Activated naive CD8-positive, alpha-beta T cell treated with anti-CD3 and anti-CD28 coated beads, Interleukin-2, amount 50 U/mL, for 24 hours (primary cell): ENCODE results near the gene ZMYM4.

Experiments used
- ATAC-seq: fragments of 150-1000 bp; cut with Tn5 transposase; one replicate; pipeline ENCODE4 v1.10.0; 2021
- DNase-seq: peaks from one replicate; pipeline ENCODE4 v3.0.0; 2021
- H3K27ac Mint-ChIP-seq: one replicate; pipeline ENCODE4 v1.8.0; 2021; ENCODE audit warnings: mild to moderate bottlenecking, mixed read lengths
- H3K27me3 Mint-ChIP-seq: one replicate; pipeline ENCODE4 v1.8.0; 2021; ENCODE audit warnings: mixed read lengths
- H3K36me3 Mint-ChIP-seq: one replicate; pipeline ENCODE4 v1.8.0; 2021; ENCODE audit warnings: low read depth, mixed read lengths
- H3K4me1 Mint-ChIP-seq: one replicate; pipeline ENCODE4 v1.8.0; 2021; ENCODE audit warnings: mixed read lengths
- H3K4me3 Mint-ChIP-seq: one replicate; pipeline ENCODE4 v1.8.0; 2021; ENCODE audit warnings: mild to moderate bottlenecking, moderate library complexity, mixed read lengths
- H3K9me3 Mint-ChIP-seq: one replicate; pipeline ENCODE4 v1.8.0; 2021; ENCODE audit warnings: mixed read lengths

The ZMYM4 gene

DNA sequence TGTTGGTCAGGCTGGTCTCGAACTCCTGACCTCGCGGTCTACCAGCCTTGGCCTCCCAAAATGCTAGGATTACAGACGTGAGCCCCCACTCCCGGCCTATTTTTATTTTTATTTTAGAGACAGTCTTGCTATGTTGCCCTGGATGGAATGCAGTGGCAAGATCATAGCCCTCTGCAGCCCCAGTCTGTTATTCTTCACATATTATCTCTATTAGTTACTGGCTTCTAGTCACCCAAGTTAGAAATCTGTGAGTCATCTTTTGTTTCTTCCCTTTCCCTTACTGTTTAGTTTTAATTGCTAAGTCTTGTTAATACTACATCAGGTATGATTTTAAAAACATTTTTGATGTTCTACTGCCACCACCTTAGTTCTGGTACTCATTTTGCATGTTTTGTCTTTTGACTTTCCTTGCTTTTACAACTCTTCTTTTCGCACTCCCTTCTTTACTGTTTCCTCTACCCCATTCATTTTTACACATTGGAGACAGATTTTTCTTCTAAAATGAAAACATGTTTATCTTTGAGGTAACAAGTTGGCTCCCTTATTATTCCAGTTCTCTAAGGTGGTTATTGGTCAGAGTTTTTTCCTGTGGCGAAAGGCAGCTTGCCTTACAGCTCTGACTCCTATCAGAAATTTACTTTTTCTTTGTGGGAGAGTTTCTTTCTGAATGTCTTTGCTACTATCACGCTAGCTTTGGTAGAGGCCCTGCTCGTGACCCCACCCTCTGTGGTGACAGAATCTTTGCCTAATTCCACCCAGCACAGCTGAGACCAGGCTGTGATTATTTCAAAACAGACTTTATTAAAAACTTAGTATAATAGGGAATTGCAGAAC is 19.5 kb downstream of the ZMYM4 start:
- ATAC-seq = no peak
- no peak overlapping the region for H3K4me3 Mint-ChIP-seq
- peaks cover 30% of the 10 kb centered on the region for H3K4me1 Mint-ChIP-seq

GRCh38 chr1:35288761-35289160 is 20.3 kb downstream of the ZMYM4 start:
- DNase-seq (no peak), ATAC-seq (no peak)
- no peak overlapping the region for H3K27ac Mint-ChIP-seq
- peaks cover 3% of the 10 kb centered on the region for H3K9me3 Mint-ChIP-seq
- no peak overlapping the region for H3K4me3 Mint-ChIP-seq
- H3K4me1 Mint-ChIP-seq = peaks cover 30% of the 10 kb centered on the region
- H3K36me3 Mint-ChIP-seq = peaks cover 19% of the 10 kb centered on the region
- H3K27me3 Mint-ChIP-seq = no peaks in the 10 kb centered on the region

More for the DNA sequence above, 19.5 kb downstream of the ZMYM4 start:
- Mint-ChIP-seq H3K27me3 (no peaks in the 10 kb centered on the region), H3K9me3 (peaks cover 3% of the 10 kb centered on the region), H3K36me3 (peaks cover 21% of the 10 kb centered on the region), H3K27ac (no peak overlapping the region)
- DNase-seq = no peak

- no peak for DNase-seq
- Mint-ChIP-seq H3K36me3 (peaks cover 6% of the 10 kb centered on the region), H3K4me3 (no peak overlapping the region), H3K9me3 (no peaks in the 10 kb centered on the region), H3K4me1 (peaks cover 21% of the 10 kb centered on the region), H3K27me3 (no peaks in the 10 kb centered on the region), H3K27ac (no peak overlapping the region)
- ATAC-seq = no peak
These were observed 21.9 kb downstream of the ZMYM4 start for GRCh38 chr1:35290452-35290851.

DNA sequence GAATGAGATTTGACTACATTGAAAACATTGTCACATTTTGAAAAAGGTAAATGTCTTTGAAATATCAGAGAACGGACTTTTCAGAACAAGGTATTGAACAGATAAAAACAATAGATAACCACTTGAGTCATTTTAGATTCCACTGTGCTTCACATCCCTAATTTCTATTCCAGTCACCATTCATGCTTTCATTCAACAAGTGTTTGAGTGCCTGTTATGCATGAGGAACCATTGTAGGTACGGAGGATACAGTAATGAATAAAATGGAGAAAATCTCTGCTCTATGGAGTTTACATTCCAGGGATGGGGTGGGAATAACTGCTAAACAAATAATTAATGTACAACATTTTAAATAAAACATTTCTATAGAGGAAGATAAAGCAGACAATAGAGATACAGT is 26.3 kb downstream of the ZMYM4 start:
- H3K27ac Mint-ChIP-seq = no peak overlapping the region

GRCh38 chr1:35297886-35298285 is 29.4 kb downstream of the ZMYM4 start:
- Mint-ChIP-seq H3K27me3 (no peaks in the 10 kb centered on the region), H3K9me3 (no peaks in the 10 kb centered on the region), H3K4me1 (peaks cover 6% of the 10 kb centered on the region), H3K4me3 (no peak overlapping the region), H3K27ac (no peak overlapping the region), H3K36me3 (peaks cover 6% of the 10 kb centered on the region)
- ATAC-seq (no peak), DNase-seq (no peak)

More for the DNA sequence above, 26.3 kb downstream of the ZMYM4 start:
- H3K36me3 Mint-ChIP-seq = peaks cover 4% of the 10 kb centered on the region
- H3K9me3 Mint-ChIP-seq = no peaks in the 10 kb centered on the region
- peaks cover 6% of the 10 kb centered on the region for H3K4me1 Mint-ChIP-seq
- ATAC-seq = no peak
- no peak for DNase-seq
- H3K4me3 Mint-ChIP-seq = no peak overlapping the region
- H3K27me3 Mint-ChIP-seq = no peaks in the 10 kb centered on the region

DNA sequence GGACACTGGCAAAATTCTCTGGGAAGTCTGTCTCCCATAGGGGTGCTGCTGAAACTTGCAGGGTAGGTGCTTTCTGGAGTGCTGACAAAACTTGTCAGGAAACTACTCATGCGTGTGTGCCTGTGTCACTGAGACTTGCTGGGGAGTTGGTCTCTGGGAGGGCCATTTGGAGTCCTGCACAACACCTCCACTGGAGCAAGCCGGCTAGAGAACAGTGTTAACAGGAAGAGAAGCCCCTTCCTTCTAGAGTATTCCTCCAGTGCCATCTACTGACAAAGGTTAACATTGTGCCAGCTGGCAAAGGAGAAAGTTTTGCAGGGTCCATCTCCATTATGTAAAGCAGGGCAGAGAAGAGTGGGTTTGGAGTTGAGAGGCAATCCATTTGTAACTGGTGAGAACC is 30.0 kb downstream of the ZMYM4 start:
- ATAC-seq (no peak), DNase-seq (peak; percentile 4)
- Mint-ChIP-seq H3K27ac (no peak overlapping the region), H3K4me1 (peaks cover 6% of the 10 kb centered on the region), H3K9me3 (no peaks in the 10 kb centered on the region), H3K4me3 (no peak overlapping the region), H3K36me3 (peaks cover 6% of the 10 kb centered on the region), H3K27me3 (no peaks in the 10 kb centered on the region)

DNA sequence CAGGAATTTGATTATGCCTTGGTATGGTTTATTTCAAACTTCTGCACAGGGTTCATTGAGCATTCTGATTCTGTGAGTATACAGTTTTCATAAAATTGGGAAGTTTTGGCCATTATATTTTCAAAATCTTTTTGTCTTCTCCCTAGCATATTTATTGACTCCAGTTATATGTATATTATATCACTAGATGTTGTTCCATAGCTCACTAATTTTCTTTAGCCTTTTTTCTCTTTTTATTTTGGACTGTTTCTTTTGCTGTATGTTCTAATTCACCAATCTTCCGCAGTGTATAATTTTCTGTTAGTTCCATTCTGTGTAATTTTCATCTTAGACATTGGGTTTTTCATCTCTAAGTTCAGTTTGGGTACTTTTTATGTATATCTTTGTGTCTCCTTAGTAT is 31.9 kb downstream of the ZMYM4 start:
- Mint-ChIP-seq H3K27me3 (no peaks in the 10 kb centered on the region), H3K27ac (no peak overlapping the region), H3K4me3 (no peak overlapping the region), H3K36me3 (peaks cover 5% of the 10 kb centered on the region), H3K9me3 (no peaks in the 10 kb centered on the region), H3K4me1 (peaks cover 6% of the 10 kb centered on the region)
- no peak for DNase-seq
- ATAC-seq = no peak

DNA sequence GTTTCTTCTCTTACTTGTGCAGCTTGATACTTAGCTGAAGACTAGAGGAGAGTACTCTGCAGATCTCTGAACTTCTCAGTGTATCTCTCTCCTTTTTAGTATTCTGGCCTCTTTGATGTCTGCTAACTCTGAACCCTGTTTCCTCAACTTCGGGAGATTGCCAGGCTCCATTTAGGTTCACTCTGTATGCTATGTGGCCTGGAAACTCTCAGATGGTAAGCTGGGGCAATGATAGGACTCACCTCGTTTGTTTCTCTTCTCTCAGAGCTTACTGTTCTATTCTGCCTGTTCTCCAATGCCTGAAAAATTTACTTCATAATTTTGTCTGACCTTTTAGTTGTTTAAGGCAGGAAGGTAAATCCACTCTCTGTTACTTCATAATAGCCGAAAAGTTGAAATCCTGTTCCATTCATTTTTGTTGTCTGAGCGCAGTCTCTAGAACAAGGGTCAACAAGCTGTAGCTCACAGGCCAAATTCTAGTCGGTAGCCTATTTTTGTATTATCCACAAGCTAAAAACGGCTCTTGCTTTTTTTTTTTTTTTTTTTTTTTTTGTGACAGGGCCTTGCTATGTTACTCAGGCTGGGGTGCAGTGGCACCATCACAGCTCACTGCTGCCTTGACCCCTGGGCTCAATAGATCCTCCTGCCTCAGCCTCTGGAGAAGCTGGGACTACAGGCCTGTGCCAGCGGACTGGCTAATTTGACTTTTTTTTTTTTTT is 33.3 kb downstream of the ZMYM4 start:
- Mint-ChIP-seq H3K36me3 (peaks cover 6% of the 10 kb centered on the region), H3K9me3 (no peaks in the 10 kb centered on the region), H3K27ac (no peak overlapping the region), H3K4me3 (no peak overlapping the region), H3K4me1 (peaks cover 6% of the 10 kb centered on the region), H3K27me3 (no peaks in the 10 kb centered on the region)
- DNase-seq (no peak), ATAC-seq (no peak)

DNA sequence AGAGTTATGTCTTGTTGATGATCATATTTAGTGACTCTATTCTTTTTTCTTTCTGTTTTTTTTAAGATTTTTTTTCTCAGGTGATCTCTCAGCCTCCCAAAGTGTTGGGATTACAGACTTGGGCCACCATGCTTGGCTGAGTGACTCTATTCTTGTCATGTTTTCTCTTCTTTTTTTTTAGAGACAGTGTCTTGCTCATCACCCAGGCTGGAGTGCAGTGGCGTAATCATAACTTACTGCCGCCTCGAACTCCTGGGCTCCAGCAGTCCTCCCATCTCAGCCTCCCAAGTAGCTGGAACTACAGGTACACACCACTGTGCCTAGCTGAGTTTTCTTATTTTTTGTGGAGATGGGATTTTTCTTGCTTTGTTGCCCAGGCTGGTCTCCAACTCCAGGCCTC is 36.9 kb downstream of the ZMYM4 start:
- peaks cover 2% of the 10 kb centered on the region for H3K4me1 Mint-ChIP-seq
- no peak for ATAC-seq
- no peak for DNase-seq
- no peak overlapping the region for H3K4me3 Mint-ChIP-seq
- no peaks in the 10 kb centered on the region for H3K27me3 Mint-ChIP-seq
- peaks cover 6% of the 10 kb centered on the region for H3K36me3 Mint-ChIP-seq
- no peaks in the 10 kb centered on the region for H3K9me3 Mint-ChIP-seq
- no peak overlapping the region for H3K27ac Mint-ChIP-seq

DNA sequence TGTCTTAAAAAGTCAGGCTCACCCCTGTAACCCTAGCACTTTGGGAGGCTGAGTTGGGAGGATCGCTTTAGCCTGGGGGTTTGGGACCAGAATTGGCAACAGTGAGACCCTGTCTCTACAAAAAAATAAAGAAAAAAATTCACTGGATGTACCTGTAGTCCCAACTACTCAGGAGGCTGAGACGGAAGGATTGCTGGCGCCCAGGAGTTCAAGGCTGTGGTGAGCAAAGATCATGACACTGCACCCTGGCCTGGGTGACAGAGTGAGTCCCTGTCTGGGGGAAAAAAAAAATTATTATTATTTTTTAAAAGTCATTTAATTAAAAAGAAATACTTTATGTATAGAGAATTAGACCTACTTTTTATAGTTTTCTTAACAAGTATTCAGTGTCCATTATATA is 47.1 kb downstream of the ZMYM4 start:
- no peaks in the 10 kb centered on the region for H3K4me1 Mint-ChIP-seq
- H3K4me3 Mint-ChIP-seq = no peak overlapping the region
- DNase-seq = no peak
- no peak overlapping the region for H3K27ac Mint-ChIP-seq
- peaks cover 7% of the 10 kb centered on the region for H3K36me3 Mint-ChIP-seq
- no peaks in the 10 kb centered on the region for H3K27me3 Mint-ChIP-seq
- no peaks in the 10 kb centered on the region for H3K9me3 Mint-ChIP-seq
- ATAC-seq = no peak

DNA sequence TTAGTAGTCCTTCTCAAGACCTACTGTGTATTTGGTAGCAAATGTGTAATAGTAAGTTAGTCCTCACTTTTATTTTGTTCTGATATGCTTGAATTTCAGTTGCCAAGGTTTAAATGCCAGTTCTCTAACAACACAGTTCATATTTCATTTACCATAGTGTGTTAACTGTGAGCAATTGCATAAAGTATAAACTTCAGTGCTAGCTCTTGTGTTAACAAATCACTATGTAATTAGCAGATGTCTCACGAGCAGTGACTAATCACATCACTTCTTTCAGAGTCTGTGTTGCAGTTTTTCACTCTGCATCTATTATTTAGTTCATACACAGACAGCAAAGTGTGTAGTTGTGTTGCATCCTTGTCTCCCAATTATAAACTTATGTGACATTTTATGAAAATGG is 47.8 kb downstream of the ZMYM4 start:
- no peak for ATAC-seq
- Mint-ChIP-seq H3K36me3 (peaks cover 3% of the 10 kb centered on the region), H3K27me3 (no peaks in the 10 kb centered on the region), H3K4me3 (no peak overlapping the region), H3K4me1 (no peaks in the 10 kb centered on the region), H3K27ac (no peak overlapping the region), H3K9me3 (no peaks in the 10 kb centered on the region)
- no peak for DNase-seq

GRCh38 chr1:35319988-35320713 is 51.6 kb downstream of the ZMYM4 start:
- ATAC-seq = no peak
- Mint-ChIP-seq H3K4me1 (peaks cover 2% of the 10 kb centered on the region), H3K36me3 (peaks cover 4% of the 10 kb centered on the region), H3K27ac (no peak overlapping the region), H3K9me3 (no peaks in the 10 kb centered on the region), H3K27me3 (no peaks in the 10 kb centered on the region), H3K4me3 (no peak overlapping the region)
- DNase-seq = no peak

GRCh38 chr1:35320937-35321336 is 52.4 kb downstream of the ZMYM4 start:
- peaks cover 2% of the 10 kb centered on the region for H3K4me1 Mint-ChIP-seq
- no peak overlapping the region for H3K4me3 Mint-ChIP-seq
- no peaks in the 10 kb centered on the region for H3K9me3 Mint-ChIP-seq
- H3K36me3 Mint-ChIP-seq = peaks cover 4% of the 10 kb centered on the region
- H3K27ac Mint-ChIP-seq = no peak overlapping the region
- H3K27me3 Mint-ChIP-seq = no peaks in the 10 kb centered on the region
- DNase-seq (no peak), ATAC-seq (no peak)

GRCh38 chr1:35324486-35324885 is 56.0 kb downstream of the ZMYM4 start:
- Mint-ChIP-seq H3K9me3 (no peaks in the 10 kb centered on the region), H3K27ac (no peak overlapping the region), H3K4me3 (no peak overlapping the region), H3K4me1 (peaks cover 2% of the 10 kb centered on the region), H3K36me3 (peaks cover 6% of the 10 kb centered on the region), H3K27me3 (no peaks in the 10 kb centered on the region)
- ATAC-seq = no peak
- no peak for DNase-seq
